Stomach smooth muscle (tissue), 2 donors: ENCODE data around the gene SERPINB6.

Experiments
- H3K27ac ChIP-seq: one replicate; pipeline ENCODE4 v1.7.0; 2013; ENCODE audit warnings: mild to moderate bottlenecking, low read length, inconsistent platforms
- H3K27me3 ChIP-seq, 2 donors: one replicate each; pipeline ENCODE4 v1.7.0; 2013; ENCODE audit warnings: low read length in 2 of 2; ENCODE audit not compliant: insufficient read depth in 2 of 2, control insufficient read depth in 1 of 2
- H3K36me3 ChIP-seq, 2 donors: one replicate each; pipeline ENCODE4 v1.7.0; 2013; ENCODE audit warnings: low read length in 2 of 2; ENCODE audit not compliant: control insufficient read depth in 2 of 2, insufficient read depth in 2 of 2
- H3K4me1 ChIP-seq: one replicate; pipeline ENCODE4 v1.7.0; 2013; ENCODE audit warnings: low read length; ENCODE audit not compliant: control insufficient read depth, insufficient read depth
- H3K4me3 ChIP-seq, 2 donors: one replicate each; pipeline ENCODE4 v1.7.0; 2013; ENCODE audit warnings: low read length in 2 of 2
- H3K9ac ChIP-seq, 2 donors: one replicate each; pipeline ENCODE4 v1.7.0; 2013; ENCODE audit warnings: low read length in 2 of 2, mild to moderate bottlenecking in 1 of 2
- H3K9me3 ChIP-seq, 2 donors: one replicate each; pipeline ENCODE4 v1.7.0; 2013; ENCODE audit warnings: low read length in 2 of 2; ENCODE audit not compliant: control insufficient read depth in 2 of 2
- donor health status: healthy.
- donor health status: Pancreatic carcinoma.

Gene SERPINB6

GRCh38 chr6:2966347-2966746, 5.0 kb downstream of the SERPINB6 start:
- Histone ChIP-seq H3K4me3 (no peak overlapping the region), H3K9me3 (no peaks in the 10 kb centered on the region), H3K9ac (no peak overlapping the region), H3K27me3 (no peaks in the 10 kb centered on the region), H3K27ac (no peak overlapping the region), H3K4me1 (peaks cover 26% of the 10 kb centered on the region), H3K36me3 (no peaks in the 10 kb centered on the region)

GRCh38 chr6:2964793-2965505, 6.4 kb downstream of the SERPINB6 start:
- Histone ChIP-seq H3K27me3 (no peaks in the 10 kb centered on the region), H3K9ac (no peak overlapping the region), H3K4me3 (no peak overlapping the region), H3K4me1 (peaks cover 28% of the 10 kb centered on the region), H3K36me3 (no peaks in the 10 kb centered on the region), H3K9me3 (no peaks in the 10 kb centered on the region), H3K27ac (no peak overlapping the region)

- Histone ChIP-seq H3K27ac (no peak overlapping the region), H3K4me1 (peaks cover 24% of the 10 kb centered on the region), H3K4me3 (no peak overlapping the region), H3K9me3 (no peaks in the 10 kb centered on the region), H3K9ac (no peak overlapping the region), H3K27me3 (no peaks in the 10 kb centered on the region), H3K36me3 (peaks cover 0 to 4% of the 10 kb centered on the region in 2 donors)
These were observed 7.6 kb downstream of the SERPINB6 start for GRCh38 chr6:2963756-2964155.

- Histone ChIP-seq H3K36me3 (peaks cover 3 to 6% of the 10 kb centered on the region in 2 donors), H3K4me1 (peaks cover 31% of the 10 kb centered on the region), H3K9me3 (no peaks in the 10 kb centered on the region), H3K27me3 (no peaks in the 10 kb centered on the region), H3K27ac (peak overlapping the region; percentile 37), H3K4me3 (no peak overlapping the region), H3K9ac (no peak overlapping the region)
These were observed 8.7 kb downstream of the SERPINB6 start for GRCh38 chr6:2962636-2963035.

- H3K9me3 ChIP-seq, result no peaks in the 10 kb centered on the region
- H3K4me1 ChIP-seq, result peaks cover 35% of the 10 kb centered on the region
- peaks cover 3 to 6% of the 10 kb centered on the region in 2 donors for H3K36me3 ChIP-seq
- no peak overlapping the region for H3K9ac ChIP-seq
- H3K27me3 ChIP-seq, result no peaks in the 10 kb centered on the region
- H3K27ac ChIP-seq, result peak overlapping the region; percentile 37
- no peak overlapping the region for H3K4me3 ChIP-seq
These were observed 9.4 kb downstream of the SERPINB6 start for GRCh38 chr6:2962004-2962403.

GRCh38 chr6:2961506-2961905, 9.9 kb downstream of the SERPINB6 start:
- Histone ChIP-seq H3K9me3 (no peaks in the 10 kb centered on the region), H3K4me3 (peak overlapping the region in 1 of 2 donors; percentile 29), H3K9ac (no peak overlapping the region), H3K4me1 (peaks cover 38% of the 10 kb centered on the region), H3K36me3 (peaks cover 3 to 6% of the 10 kb centered on the region in 2 donors), H3K27ac (peak overlapping the region; percentile 37), H3K27me3 (no peaks in the 10 kb centered on the region)

GRCh38 chr6:2960935-2961334, 10.4 kb downstream of the SERPINB6 start:
- no peaks in the 10 kb centered on the region for H3K9me3 ChIP-seq
- H3K9ac ChIP-seq, result no peak overlapping the region
- H3K27me3 ChIP-seq, result no peaks in the 10 kb centered on the region
- H3K36me3 ChIP-seq, result peaks cover 5 to 6% of the 10 kb centered on the region in 2 donors
- peaks cover 38% of the 10 kb centered on the region for H3K4me1 ChIP-seq
- H3K27ac ChIP-seq, result peak overlapping the region; percentile 60
- H3K4me3 ChIP-seq, result no peak overlapping the region

- Histone ChIP-seq H3K27ac (peak overlapping the region; percentile 60), H3K4me3 (no peak overlapping the region), H3K9ac (no peak overlapping the region), H3K27me3 (no peaks in the 10 kb centered on the region), H3K9me3 (no peaks in the 10 kb centered on the region), H3K36me3 (peaks cover 5 to 9% of the 10 kb centered on the region in 2 donors), H3K4me1 (peaks cover 38% of the 10 kb centered on the region)
These were observed 11.3 kb downstream of the SERPINB6 start for GRCh38 chr6:2959909-2960719.

GRCh38 chr6:2958776-2959175, 12.6 kb downstream of the SERPINB6 start:
- Histone ChIP-seq H3K4me1 (peaks cover 36% of the 10 kb centered on the region), H3K27me3 (no peaks in the 10 kb centered on the region), H3K36me3 (peaks cover 10% of the 10 kb centered on the region in 2 donors), H3K9me3 (no peaks in the 10 kb centered on the region), H3K4me3 (no peak overlapping the region), H3K9ac (no peak overlapping the region), H3K27ac (no peak overlapping the region)

- peaks cover 10% of the 10 kb centered on the region in 2 donors for H3K36me3 ChIP-seq
- peaks cover 35% of the 10 kb centered on the region for H3K4me1 ChIP-seq
- H3K9me3 ChIP-seq, result no peaks in the 10 kb centered on the region
- no peak overlapping the region for H3K27ac ChIP-seq
- no peaks in the 10 kb centered on the region for H3K27me3 ChIP-seq
- no peak overlapping the region for H3K9ac ChIP-seq
- H3K4me3 ChIP-seq, result no peak overlapping the region
These were observed 13.0 kb downstream of the SERPINB6 start for GRCh38 chr6:2958331-2958711.
